GM04503 (cell line): ENCODE measurements around the gene ATP6V1B1.
"Not testable (repeated sequence)": the region's sequence is repeated elsewhere in the genome, so short reads cannot be mapped to it uniquely, and the experiment has no call there.

Experiments used
- DNase-seq: peaks from one replicate; pipeline ENCODE4 v3.0.0-alpha.2; 2012; ENCODE audit warnings: low read depth

ATP6V1B1 gene

DNA sequence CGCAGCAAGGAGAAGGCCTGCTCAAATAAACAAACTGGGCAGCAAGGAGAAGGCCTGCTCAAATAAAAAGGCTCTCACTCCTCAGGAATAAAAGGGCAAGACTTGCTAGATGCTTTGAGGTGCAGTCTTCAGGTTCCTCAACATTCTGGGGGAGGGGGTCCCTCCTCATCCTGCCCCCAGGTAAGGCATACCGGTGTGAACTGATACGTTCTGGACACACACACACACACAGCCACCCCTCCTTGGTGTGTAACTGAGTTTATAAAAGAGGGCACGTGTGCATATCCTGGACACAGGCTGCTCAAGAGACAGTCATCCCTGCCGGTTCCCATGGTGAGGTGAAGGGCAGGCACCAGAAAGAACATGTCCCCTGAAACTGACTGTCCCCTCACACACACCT lies 54.5 kb downstream of the ATP6V1B1 start:
- DNase-seq = no peak

- DNase-seq = no peak
Observed at GRCh38 chr2:70991142-70991541, 55.4 kb downstream of the ATP6V1B1 start.

- DNase-seq = no peak
Observed at GRCh38 chr2:70991742-70992141, 56.0 kb downstream of the ATP6V1B1 start.

DNA sequence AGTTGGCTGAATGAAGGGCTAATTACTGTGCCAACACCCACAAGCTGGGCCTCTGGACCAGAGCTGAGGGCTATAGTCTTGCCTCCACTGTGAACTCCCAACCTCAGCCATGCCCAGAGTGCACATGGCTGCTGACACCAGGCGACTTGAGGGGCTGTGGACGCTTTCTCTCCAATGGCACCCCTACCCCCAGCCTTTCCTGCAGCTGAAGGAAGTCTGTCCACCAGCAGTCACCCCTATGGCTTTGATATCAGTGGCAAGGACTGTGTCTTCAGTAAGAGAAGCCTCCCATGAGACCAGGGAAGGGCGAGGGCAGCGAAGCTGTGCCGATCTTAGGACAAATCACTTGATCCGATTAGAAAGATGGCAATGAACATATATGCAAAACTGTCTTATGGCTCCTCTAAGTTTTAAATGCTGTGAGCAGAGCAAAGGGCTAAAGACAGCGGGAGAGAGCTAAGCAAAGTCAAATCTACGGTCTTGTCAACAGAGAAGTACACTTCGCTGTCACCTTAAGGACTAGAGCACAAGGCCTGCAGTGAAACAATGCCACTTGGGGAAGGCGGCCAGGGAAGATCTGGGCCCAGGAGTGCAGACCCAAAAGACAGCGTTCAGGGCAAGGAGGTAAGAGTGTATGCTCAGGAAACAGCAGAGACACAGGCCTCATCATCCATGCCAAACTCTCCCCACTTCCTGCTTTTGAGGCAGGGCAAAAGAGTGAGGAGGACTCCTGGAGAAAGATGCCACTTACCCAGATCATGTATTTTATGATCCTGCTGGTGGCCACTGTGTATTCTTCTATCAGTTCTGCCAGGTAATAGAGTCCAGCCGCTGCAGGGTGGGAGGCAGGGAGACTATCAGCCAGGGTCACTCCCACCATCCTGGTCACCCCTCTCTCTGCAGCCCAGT lies 57.5 kb downstream of the ATP6V1B1 start:
- DNase-seq = no peak

DNA sequence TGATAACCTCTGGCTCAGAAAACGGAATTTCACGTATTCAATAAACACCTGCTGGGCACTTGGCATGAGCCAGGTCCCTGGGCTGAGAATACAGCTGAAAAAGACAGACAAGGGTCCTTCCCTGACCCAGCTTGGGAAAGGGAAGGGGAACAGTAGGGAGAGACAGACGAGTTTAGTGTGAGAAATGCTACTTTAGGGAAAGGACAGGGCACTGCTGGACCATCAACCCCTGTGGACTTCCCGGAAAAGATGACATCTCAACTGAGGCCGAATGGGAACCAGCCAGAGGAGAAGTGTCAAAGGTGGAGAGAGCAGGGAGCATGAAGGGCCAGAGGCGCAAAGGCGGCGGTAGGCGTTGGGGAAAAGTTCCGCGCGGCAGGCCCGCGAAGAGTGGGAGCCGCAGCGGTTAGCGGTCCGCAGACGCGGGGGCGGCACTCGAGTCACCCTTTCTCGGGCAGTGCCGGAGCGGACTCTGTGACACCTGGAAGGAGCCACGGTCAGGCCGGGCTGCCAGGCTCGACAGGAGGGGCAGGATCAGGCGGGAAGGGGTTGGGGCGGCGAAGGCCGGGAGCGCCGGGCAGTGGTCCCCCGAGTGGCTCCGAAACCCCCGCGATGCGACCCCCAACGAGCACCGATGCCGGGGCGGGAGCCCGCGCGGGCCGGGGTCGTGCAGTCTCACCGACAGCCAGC lies 58.5 kb downstream of the ATP6V1B1 start:
- DNase-seq = no peak

DNA sequence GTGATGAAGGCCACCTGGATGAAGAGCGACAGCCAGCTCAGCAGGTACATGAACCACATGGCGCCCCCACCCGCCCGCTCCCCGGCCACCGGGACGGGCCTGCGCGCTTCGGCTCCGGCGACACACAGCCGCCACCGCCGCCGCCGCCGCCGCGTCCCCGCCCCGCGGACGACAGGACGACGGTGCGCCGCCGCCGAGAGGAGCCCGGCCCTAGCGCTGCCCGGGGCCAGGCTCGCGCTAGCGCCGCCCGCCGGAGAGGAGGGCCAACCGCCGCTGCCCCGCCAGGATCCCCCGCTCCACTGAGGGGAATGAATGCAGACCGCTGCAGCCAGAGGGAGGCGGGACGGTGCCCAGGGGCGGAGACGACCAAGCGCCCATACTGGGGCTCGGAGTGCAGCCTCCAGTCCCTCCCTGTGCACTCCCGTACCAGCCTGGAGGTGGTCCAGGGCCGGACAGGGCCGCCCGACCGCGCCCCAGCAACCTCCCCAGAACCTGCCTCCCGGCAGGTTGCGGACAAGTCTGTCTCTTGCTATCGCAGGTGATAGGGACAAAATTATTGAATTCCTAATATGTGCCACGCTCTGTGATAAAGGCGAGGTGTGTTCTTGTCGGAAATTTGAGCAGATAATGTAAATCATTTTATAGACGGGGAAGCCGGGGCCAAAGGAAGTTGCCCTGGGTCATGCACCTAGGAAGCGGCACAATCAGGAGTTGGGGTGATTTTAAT lies 59.2 kb downstream of the ATP6V1B1 start, which contains the start of gene TEX261:
TSS of gene TEX261 (minus strand) at position 175 of the 727 bp plus-strand sequence. CDS start at position 59, 116 bp downstream.
- peak; percentile 28 for DNase-seq

GRCh38 chr2:70995426-70995729 lies 59.7 kb downstream of the ATP6V1B1 start:
- DNase-seq = no peak

GRCh38 chr2:70998885-70999284 lies 63.2 kb downstream of the ATP6V1B1 start:
- DNase-seq = not testable (repeated sequence)

DNA sequence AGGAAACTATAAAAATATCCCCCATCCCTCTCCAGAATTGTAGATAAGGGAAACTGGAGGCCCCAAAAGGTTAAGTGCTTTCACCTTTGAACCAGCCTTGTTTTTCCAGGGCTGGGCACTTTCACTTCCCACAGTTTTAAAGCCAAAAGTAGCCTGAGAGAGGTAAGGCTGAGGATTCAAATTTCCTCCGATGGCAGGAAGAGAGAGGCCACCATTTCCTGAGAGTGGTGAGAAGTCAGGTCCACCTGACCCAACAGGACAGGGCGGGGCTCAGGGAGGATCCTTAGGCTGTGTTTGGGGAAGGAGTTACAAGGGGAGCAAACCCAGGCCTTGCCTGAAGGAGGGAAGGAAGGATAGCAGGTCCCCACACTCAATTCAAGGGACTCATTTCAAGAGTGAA lies 63.7 kb downstream of the ATP6V1B1 start:
- DNase-seq = no peak

DNA sequence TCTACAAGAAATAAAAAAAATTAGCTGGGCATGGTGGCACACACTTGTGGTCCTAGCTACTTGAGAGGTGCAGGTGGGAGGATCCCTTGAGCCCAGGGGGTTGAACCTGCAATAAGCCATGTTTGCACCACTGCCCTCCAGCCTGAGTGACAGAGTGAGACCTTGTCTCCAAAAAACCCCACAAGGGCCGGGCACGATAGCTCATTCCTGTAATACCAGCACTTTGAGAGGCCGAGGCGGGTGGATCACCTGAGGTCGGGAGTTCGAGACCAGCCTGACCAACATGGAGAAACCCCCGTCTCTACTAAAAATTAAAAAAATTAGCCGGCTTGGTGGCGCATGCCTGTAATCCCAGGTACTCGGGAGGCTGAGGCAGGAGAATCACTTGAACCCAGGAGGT lies 64.2 kb downstream of the ATP6V1B1 start:
- DNase-seq = not testable (repeated sequence)

- no peak for DNase-seq
Observed at GRCh38 chr2:71000780-71001591, 65.3 kb downstream of the ATP6V1B1 start.

GRCh38 chr2:71001592-71001927 lies 65.9 kb downstream of the ATP6V1B1 start:
- DNase-seq = no peak

- DNase-seq = no peak
Observed at GRCh38 chr2:71001981-71002570, 66.4 kb downstream of the ATP6V1B1 start.

DNA sequence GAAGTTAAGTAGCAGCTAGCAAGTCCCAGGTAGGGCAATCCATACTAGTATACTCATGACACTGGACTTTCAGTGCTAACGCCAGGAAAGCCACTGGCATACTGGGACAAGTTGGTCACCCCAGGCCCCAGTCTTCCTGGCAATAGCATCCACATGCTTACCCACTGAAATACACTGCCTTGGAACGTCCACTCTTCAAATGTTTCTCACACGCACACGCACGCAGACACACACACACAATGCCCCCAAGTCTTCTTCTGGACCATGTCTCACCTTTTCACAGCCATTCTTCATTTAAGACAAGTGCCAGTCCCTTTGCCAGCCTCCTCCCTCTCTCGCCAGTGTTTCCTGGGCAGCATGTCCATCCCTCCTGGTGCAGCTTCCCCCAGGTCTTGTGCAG lies 67.7 kb downstream of the ATP6V1B1 start:
- DNase-seq = no peak

- no peak for DNase-seq
Observed at GRCh38 chr2:71003966-71004755, 68.5 kb downstream of the ATP6V1B1 start.

GRCh38 chr2:71004857-71005256 lies 69.2 kb downstream of the ATP6V1B1 start:
- DNase-seq = no peak

GRCh38 chr2:71005271-71006202 lies 69.8 kb downstream of the ATP6V1B1 start:
- DNase-seq = no peak

DNA sequence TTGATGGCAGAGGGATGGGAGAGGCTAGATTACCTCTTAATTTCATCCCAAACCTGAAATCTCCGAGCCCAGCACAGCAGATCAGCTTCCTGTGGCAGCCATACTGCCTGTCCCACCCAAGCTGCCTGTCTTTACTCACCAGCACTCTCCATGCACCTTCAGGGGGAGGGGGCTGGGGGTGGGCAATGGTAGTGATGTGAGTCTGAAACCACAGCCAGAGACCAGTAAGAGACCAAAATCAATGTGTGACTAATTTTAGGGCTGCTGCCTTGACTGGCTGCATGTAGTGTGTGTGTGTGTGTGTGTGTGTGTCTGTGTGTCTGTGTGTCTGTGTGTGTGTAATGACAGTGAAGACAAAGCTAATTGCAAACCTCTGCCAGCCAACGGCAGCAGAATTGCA lies 70.6 kb downstream of the ATP6V1B1 start:
- no peak for DNase-seq

- no peak for DNase-seq
Observed at GRCh38 chr2:71006955-71007799, 71.5 kb downstream of the ATP6V1B1 start.
